ENCODE data around the gene HS1BP3. TPM values are rescaled to one million over a fixed set of nuclear protein-coding genes. Genes with fewer than 3 reads are reported as not detected.

HS1BP3 gene
- total RNA-seq, 1 donor from 2014 or later = 21.8 TPM

DNA sequence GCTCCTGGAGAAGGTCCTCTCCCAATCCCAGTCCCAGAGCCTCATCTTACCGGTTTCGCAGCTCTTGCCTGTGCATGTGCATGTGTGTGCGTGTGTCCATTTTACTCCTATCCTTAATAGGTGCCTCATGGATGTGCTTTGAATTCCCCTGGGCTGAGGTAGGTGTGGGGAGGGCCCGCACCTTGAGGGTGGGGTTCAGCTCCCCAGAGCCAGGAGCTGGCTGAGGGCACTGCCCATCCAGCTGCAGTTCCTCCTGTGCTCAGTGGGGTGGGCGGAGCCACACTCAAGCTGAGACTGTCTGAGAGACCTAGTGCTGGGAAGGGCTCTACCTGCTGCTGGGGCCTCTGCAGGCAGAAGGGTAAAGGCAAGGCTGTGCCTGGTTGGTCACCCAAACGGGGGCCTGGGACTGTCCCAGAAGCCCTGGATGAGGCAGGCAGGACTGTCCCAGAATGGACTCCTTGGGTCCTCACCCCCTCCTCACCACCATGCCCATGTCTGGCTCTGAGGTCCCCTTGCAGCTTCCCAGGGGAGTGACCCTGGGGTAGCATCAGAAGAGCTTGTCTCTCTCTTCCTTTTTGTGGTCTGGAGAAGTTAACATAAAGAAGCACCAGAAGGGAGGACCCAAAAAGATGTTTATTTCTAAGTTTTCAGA lies 24.9 kb upstream of the HS1BP3 start:
- DNase-seq (ENCODE audit: low read depth in 2 of 2) = no peak

DNA sequence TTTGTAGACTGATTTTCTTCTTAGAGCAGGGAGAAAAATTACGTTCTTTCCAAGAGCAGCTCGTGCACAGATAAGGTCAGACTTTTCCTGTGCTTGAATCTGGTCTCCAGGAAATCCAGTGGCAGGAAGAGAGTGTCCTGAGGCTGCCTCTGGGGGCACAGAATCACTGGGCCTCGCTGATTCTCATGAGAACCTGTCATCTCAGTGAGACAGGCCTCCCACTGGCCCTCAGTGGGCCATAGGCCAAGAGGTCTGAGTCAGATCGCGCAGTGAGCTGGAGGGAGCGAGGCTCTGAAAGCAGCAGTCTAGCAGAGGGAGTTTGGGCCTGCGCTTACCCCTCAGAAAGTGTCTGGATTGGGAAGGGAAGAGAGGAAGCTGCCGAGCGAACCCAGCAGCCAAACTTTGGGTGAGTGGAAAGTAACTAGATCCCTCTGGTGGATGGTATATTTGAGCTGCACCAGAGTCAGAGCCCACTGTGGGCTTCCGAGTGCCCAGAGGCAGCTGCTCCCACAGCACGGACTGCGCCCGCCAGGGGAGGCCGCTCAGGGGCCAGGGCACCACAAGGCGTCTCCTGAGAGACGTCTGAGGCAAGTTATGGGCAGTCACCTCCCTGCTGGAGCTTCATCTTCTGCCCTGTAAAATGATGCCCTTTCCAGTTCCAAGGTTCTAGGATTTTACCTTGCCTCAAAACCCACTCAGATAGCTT lies 24.2 kb upstream of the HS1BP3 start:
- DNase-seq (ENCODE audit: low read depth in 2 of 2) = peak; percentile 53 to 86

DNA sequence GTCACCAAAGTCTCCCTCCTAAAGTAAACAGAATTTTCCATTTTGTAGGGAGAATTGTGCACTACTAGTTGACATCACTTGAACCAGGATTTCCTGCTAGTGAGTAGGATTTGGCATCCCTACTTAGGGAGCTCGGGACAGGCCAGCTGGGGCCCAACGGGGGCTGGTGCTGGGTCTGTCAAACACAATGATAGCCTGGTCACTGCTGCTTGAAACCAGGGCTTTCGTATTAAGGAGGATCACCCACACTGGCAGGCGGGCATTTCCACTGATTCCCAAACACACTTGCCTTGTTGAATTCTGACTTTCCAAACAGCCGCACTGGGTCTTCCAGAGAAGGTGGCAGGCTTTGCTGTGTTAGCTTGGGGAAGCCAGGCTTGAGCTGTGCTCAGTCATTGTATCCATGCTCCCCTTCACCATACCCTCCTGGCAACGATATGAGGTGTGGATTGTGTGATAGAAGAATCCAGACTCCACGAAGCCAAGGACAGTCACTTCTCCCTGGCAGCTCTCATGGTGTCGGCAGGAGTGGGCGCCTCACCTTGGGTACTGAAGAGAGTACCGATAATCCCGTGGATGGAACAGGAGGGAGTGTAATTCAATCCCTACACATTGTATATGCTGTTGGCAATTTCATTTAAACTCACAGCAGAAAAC lies 23.5 kb upstream of the HS1BP3 start:
- DNase-seq (ENCODE audit: low read depth in 2 of 2) = peak; percentile 21 to 23

DNA sequence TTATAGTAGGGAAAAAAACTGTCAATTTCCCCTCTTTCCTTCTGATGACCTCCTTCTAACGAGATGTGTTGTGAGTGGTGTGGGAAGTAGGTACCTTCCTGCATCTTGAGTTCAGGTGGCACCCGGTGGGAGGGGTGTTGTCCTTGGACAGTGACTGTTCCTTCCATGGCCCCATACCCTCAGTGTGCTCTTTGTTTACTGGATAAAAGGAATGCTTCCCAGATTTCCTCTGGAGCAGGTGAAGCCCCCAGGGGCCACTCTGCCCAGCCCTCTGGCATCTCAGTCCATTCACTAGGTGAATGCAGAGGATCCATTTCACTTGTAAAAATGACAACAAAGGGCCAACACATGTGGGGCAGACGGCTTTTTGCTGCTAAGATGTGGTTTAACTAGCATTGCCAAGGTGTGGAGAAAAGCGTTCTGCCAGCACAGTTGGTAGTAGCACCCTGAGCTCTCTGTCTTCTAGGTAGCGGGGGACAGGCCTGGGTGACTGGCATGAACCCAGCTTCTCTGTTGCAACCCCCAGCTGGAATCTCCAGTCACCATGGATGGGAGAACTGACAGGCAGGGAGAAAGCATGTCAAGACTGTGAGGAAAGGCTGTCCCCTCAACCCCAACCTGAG lies 22.9 kb upstream of the HS1BP3 start:
- no peak for DNase-seq (ENCODE audit: low read depth in 2 of 2)

DNA sequence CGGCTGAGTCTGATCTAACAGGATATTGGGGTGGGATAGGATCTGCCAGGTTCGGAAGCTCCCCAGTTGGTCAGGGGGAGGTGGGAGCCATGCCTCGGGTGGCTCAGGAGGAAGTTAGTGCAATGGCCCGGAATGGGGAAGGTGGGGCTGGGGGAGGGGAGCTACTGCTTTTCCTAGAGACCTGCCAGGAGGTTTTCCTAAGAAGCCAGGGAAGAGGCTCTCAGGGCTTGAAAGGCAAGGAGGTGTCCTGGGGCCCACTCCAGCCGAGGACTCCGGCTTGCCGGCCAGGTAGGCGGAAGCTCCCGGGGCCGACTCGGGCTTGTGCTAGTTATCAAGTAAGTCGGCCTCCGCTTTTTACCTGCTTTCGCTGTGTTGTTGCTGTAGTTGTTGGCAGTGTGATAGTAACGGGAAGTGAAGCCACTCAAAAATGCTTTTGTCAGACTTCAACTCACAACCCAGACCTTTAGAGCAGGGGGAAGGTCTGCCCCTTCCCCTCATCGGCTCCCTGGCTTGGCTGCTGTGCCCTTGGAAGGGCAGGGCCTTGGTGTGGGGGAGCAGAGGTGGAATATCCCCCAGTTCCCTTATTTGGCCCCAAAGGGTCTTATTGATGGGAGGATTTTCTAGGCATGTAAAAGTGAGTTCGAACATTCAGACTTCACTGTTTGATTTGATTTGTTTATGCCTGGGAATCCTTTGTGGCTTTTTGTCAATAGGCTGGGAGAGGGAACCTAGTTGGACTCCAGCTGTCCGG lies 21.5 kb upstream of the HS1BP3 start:
- DNase-seq (ENCODE audit: low read depth in 2 of 2) = peak in 1 of 2 donors; percentile 15

DNA sequence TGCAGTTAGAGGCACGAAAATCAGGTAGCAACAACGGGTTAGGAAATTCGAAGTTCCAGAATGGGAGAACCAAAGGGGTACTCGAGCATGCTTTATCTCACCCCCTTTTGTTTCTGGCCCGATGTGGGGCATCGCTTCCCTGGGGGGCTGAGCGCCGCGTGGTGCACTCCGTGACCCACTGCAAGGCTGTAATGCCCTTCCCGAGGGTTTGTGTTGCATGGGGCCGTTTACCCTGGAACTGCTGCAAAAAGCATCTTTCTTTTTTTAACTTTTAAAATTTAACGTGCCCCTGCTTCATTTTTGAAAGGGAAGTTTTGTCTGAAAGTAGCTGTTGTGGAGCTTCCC lies 20.8 kb upstream of the HS1BP3 start:
- no peak for DNase-seq (ENCODE audit: low read depth in 2 of 2)

DNA sequence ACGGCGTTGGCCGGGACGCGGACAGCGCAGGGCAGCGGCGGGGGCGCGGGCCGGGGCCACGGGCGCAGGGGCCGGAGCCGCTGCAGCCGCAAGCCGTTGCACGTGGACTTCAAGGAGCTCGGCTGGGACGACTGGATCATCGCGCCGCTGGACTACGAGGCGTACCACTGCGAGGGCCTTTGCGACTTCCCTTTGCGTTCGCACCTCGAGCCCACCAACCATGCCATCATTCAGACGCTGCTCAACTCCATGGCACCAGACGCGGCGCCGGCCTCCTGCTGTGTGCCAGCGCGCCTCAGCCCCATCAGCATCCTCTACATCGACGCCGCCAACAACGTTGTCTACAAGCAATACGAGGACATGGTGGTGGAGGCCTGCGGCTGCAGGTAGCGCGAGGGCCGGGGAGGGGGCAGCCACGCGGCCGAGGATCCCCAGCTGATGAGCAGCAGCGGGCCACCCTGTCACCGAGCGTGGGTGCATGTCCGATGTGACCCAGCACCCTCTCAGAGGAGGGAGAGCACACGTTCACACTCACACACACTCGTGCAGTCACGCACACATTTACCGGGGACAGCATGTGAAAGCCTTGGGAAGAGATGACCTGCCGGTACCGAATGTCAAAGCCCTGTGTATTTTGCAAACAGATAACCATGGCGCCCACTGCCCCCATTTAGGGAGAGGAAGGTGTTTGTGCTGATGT lies 20.3 kb upstream of the HS1BP3 start:
- DNase-seq (ENCODE audit: low read depth in 2 of 2) = no peak

DNA sequence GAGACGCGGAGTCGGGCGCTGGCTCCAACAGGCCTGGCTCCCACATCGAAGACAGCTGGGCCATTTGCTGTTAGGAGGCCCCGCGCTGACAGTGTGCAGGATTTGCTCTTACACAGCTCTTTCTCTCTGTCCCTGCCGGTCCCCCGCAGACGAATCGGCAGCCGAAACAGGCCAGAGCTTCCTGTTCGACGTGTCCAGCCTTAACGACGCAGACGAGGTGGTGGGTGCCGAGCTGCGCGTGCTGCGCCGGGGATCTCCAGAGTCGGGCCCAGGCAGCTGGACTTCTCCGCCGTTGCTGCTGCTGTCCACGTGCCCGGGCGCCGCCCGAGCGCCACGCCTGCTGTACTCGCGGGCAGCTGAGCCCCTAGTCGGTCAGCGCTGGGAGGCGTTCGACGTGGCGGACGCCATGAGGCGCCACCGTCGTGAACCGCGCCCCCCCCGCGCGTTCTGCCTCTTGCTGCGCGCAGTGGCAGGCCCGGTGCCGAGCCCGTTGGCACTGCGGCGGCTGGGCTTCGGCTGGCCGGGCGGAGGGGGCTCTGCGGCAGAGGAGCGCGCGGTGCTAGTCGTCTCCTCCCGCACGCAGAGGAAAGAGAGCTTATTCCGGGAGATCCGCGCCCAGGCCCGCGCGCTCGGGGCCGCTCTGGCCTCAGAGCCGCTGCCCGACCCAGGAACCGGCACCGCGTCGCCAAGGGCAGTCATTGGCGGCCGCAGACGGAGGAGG lies 19.6 kb upstream of the HS1BP3 start:
- peak in 1 of 2 donors; percentile 27 for DNase-seq (ENCODE audit: low read depth in 2 of 2)

DNA sequence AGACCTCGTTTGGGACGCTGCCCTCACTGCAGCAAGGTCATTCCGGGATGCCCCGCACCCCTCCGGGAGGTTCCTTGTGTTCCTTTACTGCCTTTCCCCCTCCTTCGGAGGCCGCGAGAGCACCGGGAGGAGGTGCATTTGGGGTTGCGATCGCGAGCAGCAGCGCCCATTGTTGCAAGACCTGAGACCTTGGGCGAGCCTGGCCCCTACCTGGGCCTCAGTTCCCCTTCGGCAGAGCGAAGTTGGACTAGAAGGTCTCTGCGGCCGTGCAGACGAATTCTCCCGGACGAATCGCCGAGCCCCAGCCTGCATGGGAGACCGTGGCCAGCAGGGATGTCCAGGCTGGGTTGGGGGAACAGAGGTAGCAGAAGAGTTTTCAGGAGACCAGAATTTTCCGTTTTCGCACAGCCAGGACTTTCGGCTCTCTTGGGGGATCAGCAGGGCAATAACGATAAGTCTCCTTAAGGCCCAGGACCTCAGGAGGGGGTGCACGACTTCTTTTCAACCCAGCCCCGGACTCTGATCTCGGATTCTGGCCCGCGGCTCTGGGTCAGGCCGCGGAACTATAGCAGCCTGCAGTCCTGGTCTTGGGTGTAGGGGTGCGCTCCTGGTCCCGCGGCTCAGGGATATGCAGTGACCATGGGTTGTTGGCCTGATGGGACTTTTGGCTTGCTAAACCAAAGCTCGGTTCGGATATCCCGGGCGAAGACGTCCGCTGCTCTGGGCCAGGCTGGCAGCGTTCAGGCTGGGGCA lies 18.8 kb upstream of the HS1BP3 start:
- DNase-seq (ENCODE audit: low read depth in 2 of 2) = no peak

DNA sequence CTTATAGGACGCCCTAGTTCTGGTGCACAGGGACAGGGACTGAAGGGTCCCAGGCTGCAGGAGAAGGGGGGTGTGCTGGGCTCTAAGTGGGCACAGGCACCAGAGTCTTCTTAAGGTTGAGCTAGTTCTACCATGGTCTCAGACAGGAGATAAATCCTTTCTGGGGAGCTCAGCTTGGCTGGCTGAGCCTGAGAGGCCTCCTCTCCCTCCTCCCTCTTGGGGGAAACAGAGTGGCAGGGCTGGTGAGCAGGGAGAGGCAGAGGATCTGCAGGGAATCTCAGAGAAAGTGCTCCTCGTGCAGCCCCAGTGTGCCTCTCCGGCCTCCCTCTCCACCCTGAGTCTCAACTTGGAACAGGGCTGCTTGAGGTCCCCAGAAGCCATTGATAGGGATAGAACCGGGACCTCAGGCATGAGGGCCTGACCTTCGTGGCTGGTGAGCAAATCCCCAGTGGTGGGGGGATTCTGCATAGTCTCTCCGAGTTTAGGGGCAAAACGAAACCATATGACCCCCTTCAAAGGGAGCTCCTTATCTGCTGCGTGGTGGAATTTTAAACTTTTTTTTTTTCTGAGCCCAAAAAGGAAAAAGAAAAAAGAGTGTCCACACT lies 18.1 kb upstream of the HS1BP3 start:
- DNase-seq (ENCODE audit: low read depth in 2 of 2) = no peak

DNA sequence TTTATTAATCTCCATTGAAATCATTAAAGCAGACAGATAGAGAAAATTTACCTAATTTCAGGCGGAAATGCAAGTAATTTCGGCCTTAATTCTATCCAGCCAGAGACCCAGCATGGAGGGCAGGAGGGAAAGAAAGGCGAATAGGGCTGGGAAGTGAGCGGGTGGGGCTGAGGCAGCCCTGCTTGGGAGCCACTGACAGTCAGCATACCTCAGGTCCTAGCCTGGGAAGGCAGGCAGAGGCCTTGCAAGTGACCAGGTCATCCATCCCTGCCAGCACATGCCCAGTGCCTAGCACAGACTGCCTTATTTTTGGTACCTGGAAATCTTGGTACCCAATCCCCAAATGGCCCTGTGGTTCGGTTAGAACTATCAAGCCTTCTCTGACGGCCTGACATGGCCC lies 17.6 kb upstream of the HS1BP3 start:
- no peak for DNase-seq (ENCODE audit: low read depth in 2 of 2)

DNA sequence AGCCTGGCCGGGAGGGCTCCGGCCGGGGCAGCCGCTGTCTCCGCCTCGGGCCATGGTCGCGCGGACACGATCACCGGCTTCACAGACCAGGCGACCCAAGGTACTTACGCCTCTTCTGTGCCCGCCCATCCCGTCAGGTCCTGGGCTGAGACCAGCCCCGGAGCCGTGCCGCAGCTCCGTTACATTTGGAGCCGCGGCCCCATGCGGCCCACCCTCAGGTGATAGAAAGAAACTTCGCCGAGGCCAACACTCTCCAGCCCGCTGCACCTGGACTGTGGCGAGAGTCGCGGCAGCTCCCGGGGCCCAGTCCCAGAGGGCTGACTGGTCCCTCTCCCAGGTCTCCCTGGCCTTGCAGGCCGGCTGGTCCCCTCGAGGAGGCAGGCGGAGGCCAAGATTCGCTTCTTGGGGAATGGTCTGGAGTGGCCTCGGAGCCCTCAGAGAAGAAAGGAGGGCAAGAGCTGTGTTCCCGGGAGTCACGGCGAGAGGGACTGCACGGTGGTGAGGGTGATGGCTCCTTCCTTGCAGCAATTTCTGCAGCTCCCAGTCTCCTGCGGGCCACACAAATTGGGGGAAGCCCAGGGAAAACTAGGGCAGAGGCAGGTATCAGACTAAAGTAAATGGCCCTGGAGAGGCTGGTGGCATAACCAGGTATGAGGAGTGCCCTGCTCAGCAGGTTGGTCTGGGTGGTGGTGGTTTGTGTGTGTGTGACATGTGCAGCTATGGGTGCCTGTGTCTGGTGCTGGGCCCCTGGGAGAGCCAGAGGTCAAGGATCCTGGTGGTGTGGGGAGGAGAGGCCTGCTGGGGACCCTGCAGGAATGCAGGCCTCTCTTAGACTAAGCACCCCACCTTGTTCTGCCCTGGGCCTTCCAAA lies 16.9 kb upstream of the HS1BP3 start:
- DNase-seq (ENCODE audit: low read depth in 2 of 2) = peak in 1 of 2 donors; percentile 24

DNA sequence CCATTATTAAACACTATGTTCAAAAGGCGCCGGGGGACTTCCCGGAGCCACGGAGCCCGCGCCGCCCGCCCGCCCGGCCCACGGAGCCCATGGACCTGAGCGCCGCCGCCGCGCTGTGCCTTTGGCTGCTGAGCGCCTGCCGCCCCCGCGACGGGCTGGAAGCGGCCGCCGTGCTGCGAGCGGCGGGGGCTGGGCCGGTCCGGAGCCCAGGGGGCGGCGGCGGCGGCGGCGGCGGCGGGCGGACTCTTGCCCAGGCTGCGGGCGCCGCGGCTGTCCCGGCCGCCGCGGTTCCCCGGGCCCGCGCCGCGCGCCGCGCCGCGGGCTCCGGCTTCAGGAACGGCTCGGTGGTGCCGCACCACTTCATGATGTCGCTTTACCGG lies 16.2 kb upstream of the HS1BP3 start:
- peak in 1 of 2 donors; percentile 21 for DNase-seq (ENCODE audit: low read depth in 2 of 2)

DNA sequence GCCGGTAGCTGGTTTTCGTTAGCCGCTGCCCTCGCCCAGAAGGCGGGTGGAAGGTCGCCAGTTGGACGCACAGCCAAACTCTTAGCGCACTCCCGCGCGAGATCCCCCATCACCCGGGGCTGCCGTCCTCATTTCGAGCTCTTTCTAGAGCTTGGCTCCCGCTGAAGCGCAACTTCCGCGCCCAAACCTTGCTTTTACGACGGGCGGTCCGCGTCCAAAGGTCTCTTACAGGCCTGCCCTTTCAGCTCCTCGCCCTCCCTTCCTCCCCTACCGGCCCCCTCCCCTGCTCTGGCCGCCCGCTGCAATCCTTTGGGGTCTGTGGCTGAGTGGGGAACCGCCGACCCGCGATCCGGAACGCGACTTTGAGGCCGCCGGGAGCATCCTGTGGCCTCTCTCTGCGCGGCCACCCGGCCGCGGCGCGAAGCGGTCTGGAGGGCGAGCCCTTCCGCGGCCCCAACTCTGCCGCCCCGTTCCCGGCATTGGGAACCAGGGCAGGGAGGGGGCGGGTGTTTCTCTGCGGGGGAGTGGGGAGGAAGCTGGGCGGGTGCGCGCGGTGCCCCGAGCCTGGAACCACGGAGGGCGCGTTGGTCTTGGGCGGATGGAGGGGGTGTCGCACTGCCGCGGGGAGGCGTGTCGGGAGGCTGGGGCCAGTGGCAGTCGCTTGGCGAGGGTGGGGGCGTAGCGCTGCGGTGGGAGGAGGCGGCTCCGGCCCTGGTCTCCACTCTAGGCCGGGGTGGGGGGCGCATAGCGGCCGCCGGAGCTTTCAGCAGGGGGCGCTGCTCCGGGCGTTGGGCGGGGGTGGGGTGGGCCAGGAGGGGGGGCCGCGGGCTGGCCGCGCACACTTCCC lies 15.6 kb upstream of the HS1BP3 start, which contains the start of gene GDF7:
Gene GDF7, plus strand, starts transcription at position 841 of the 847 bp plus-strand sequence. CDS start 96 bp downstream, outside the sequence.
- peak; percentile 41 to 79 for DNase-seq (ENCODE audit: low read depth in 2 of 2)

DNA sequence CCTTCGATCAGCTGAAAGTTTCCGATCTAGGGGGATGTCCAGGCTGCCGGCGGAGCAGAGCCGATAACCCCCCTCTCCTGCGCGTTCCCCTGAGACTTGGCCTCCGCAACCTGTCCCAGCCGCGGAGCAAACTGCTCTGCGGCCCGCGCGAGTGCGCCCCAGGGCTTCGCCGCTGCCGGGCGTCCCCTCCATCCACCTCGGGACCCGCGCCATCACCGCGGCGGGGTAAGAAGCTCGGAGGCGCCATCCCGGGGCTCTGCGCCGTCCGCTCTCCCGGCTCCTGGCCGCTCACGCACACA lies 15.1 kb upstream of the HS1BP3 start:
- DNase-seq (ENCODE audit: low read depth in 2 of 2) = no peak

DNA sequence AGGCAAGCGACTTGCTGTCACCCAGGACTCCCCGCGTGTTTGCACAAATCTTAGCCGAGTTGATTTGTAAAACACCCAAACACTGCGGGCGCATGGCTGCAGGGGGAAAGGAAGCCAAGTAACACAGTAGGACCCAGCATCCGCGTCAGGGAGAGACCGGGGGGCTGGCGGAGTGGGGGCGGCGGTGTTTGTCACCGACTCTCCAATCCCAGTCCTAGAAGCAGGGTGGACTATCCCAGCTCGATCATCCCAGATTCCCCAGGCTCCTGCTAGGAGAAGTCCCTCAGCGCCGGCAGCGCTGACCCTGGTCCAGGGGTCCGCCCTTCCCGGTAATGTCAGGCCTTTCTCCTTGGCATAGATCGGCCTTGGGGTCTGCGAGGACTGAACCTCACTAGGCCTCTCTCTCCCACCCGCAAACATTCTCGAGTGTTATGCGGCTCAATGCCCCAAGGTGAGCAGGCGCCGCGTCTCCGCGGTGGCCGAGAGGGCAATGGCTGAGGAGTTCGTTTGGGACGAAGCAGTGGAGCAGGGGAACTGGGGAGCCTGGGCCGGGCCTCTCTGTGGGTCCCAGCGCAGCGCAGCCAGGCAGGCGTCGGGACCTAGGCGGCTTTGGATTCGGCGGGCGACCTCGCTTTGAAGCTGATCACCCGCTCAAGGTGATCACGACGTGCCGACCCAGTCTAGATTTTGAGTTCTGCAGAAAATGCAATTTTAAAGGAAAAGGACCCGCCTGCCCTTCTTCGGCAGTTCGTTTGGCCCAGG lies 14.5 kb upstream of the HS1BP3 start:
- no peak for DNase-seq (ENCODE audit: low read depth in 2 of 2)

Measured in lung microvascular endothelial cell (primary cell).